ENCODE measurements around the gene MRPL37. TPM values are rescaled to one million over a fixed set of nuclear protein-coding genes. Genes with fewer than 3 reads are reported as not detected.
A peak's percentile ranks its signal among the peaks of the same experiment; 100 is the strongest.
"Not testable (repeated sequence)": the region's sequence is repeated elsewhere in the genome, so short reads cannot be mapped to it uniquely, and the experiment has no call there.

Gene MRPL37
- total RNA-seq, 1 experiment from 2014 or later = 103 TPM

DNA sequence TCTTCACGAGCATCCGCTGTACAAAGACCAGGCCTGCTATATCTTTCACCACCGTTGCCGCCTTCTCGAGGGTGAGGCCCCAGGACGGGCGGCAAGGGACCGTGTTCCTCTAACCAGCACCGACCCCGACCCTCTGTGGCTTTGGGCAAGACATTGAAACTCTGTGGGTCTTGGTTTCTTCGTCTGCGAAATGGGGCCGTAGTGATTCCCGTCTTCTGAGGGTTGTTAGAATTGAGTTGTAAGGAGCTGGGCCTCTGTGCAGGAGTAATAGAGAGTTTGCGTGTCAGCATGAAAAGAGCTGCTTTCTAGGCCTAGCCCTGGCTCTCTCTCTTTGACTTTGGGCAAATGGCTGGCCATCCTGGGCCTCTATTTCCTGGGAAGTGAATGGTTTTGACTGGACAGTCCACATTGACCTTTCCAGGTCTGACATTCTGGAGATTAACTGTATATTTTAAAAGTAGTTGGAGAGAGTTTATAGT lies 591 bp downstream of the MRPL37 start:
- DNase-seq (ENCODE audit: low read depth, low spot score) = no peak
- in situ Hi-C loops (cut with HindIII; ENCODE audit: low pct_unique_long_range_greater_than_20kb, low sequenced_read_pairs) = no loop called here

DNA sequence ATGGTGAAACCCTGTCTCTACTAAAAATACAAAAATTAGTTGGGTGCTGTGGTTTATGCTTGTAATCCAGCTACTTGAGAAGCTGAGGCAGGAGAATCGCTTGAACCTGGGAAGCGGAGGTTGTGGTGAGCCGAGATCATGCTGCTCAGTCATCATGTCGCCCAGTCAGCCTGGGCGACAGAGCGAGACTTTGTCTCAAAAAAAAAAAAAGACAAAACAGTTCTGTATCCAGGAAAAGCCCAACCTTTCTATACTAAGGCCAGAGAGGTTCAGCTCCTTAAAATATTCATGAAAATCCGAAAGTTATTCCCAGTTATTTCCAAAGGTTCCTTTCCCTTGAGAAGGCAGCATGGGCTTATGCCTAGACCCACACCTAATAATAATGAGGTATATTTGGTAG lies 4.2 kb downstream of the MRPL37 start:
- DNase-seq (ENCODE audit: low read depth, low spot score) = no peak
- in situ Hi-C loops (cut with HindIII; ENCODE audit: low pct_unique_long_range_greater_than_20kb, low sequenced_read_pairs) = no loop called here

DNA sequence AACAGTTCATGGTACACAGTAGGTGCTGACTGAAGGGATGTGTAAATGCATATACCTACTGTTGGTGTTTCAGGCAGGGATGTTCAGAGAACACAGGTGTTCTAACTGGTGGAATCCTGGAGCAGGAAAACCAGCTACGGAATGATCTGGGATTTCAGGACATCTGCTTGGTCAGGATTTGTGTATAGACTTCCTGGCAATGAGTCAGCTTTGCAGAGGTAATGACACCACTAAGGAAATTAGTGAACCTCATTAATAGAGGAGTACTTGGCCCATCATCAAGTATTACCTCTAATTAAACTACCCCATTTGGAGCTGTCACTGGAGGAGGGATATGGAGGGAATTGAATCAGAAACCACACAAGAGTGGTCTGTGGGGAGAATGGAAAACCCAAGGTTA lies 7.3 kb downstream of the MRPL37 start:
- in situ Hi-C loops (cut with HindIII; ENCODE audit: low pct_unique_long_range_greater_than_20kb, low sequenced_read_pairs) = no loop called here
- DNase-seq (ENCODE audit: low read depth, low spot score) = no peak

DNA sequence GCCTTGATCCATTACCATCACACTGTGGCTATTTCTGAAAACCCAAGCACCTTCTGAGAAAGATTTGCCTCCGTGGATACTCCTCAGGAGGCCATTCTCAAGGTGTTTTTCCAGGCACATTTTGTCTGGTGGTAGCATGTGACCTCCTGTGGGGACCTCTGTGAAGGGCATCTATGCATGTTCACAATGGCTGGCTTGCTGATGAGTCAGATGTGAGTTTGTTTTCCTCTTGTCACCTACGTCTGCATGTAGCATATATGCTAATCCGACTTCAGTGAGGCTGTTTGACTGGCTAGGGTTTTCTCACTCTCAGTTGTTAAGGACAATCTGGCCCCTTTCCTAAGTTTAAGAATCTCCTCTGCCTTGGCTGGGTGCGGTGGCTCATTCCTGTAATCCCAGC lies 7.9 kb downstream of the MRPL37 start:
- in situ Hi-C loops (cut with HindIII; ENCODE audit: low pct_unique_long_range_greater_than_20kb, low sequenced_read_pairs); DNase-seq (ENCODE audit: low read depth, low spot score): not testable (repeated sequence)

DNA sequence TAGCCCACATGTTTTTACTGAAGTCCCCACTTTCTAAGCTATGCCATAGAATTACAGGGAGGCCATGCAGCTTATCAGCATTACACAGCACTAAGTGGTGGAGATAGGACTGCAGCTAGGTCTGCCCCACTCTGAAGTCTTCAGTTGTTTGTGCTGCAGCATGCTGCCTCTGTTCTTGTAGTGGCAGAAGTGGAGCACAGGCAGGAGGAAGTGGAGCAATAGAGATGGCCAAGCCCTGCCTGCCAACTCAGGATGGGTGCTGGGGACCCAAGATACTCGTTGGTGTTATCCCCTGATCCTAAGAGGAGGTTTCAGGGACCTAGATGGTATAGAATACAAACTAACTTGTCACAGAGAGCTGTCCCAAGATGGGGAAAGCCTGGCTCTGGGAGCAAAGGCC lies 12.9 kb downstream of the MRPL37 start:
- in situ Hi-C loops (cut with HindIII; ENCODE audit: low pct_unique_long_range_greater_than_20kb, low sequenced_read_pairs) = no loop called here

DNA sequence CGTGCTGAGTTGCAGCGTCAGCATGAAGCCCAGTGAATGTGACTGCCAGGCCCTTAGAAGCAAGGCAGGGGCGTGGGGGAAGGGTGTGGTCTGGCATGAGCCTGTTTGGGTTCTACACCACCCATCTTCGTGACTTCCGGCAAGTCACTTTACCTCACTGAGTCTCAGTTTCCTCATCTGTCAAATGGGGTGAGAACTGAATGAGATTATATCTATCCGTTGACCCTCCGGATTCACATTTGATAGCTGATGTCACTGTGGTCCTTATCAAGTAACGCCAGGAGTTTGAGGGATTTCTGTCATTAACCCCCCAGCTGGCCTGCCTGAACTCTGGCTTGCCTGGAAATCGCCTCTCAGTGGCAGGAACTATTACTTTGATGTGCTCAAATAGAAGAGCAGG lies 15.6 kb downstream of the MRPL37 start:
- DNase-seq (ENCODE audit: low read depth, low spot score) = no peak
- in situ Hi-C loops (cut with HindIII; ENCODE audit: low pct_unique_long_range_greater_than_20kb, low sequenced_read_pairs) = no loop called here

More for the DNA sequence above, 12.9 kb downstream of the MRPL37 start:
- DNase-seq (ENCODE audit: low read depth, low spot score) = no peak

DNA sequence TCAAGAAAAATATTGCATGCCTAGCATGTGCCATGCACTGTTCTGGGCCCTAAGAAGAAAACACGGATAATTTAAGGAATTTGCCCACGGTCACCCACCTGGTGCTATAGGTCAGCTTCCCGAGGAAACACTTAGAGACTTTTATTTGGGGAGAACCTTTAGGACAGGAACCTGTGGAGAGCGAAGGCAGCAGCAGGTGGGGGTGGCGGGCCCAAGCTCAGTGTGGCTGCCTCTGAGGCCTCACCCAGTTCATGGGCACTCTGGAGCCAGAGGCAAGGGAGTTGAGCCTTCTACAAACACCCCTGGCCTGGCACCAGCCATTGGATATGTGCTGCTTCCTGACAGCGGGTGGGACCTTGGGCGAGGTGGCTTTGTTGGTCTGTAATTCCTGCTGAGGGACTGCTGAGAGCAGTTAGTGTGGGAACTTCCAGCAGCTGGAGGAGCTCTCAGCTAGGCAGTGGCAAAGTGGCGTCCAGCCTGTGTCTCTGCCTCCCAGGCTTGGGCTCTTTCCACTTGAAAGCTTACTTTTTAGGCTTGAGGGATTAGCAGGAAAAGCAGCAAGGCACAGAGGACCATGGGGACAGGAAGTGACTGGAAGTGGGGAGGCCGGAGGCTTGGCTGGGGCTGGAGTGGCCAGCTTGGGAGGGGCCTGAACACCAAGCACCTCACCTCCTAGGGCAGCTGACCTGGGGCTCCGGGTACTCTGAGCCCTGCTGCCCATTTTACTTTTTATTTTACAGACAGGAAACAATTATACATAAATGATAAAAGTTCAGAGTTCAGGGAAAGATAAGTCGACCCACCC lies 19.1 kb downstream of the MRPL37 start:
- in situ Hi-C loops (cut with HindIII; ENCODE audit: low pct_unique_long_range_greater_than_20kb, low sequenced_read_pairs) = no loop called here
- no peak for DNase-seq (ENCODE audit: low read depth, low spot score)

DNA sequence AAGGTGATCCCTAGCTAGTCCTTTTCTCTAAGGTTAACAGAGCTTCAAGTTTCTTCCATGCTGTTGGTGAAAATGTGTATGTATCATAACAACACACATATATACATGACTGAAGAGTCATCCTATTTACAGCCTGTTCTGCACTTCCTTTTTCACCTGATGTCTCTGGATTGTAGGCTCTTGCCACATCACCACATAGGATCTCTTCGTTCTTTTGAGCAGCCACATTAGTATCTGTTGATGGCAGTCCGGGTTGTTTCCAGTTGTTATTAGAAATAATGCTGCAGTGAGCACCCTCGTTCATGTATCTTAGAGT lies 19.7 kb downstream of the MRPL37 start:
- in situ Hi-C loops (cut with HindIII; ENCODE audit: low pct_unique_long_range_greater_than_20kb, low sequenced_read_pairs) = no loop called here
- DNase-seq (ENCODE audit: low read depth, low spot score) = no peak

DNA sequence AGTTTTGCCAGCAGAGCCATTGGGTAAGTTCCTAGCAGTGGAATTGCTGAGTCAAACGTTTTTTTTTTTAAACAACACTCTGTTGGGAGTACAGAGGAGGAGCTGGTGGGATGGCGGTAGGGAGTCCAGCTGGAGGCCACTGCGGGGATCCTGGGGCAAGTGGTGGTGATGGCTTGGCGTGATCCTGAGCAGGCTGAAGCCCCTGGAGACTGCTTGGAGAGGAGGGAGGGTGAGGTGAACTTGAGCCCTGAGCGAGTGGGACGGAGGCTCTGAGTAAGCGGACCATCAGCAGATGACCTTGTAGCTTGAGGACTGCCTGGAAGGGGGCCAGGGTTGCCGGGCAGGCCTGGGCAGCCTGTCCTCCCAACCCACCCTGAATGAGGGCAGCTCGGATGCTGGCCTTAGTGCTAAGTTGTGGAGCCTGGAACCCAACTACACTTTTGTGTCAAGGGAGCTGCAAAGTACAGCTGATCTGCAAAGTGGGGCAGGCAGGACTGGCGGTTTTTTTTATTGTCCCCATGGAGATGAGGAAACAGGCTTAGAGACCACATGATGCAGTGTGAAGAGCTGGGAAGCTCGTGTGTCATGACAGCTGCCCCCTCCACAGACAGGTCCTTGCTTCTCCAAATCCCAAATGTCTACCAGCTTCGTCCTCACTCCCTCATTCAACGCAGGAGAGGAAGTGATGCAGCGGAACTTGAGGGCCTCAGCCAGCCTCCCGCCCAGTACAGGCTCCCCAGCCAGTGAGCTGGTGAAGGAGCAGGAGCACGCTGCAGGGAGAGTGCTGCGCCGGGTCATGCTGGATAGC lies 20.2 kb downstream of the MRPL37 start:
- in situ Hi-C loops (cut with HindIII; ENCODE audit: low pct_unique_long_range_greater_than_20kb, low sequenced_read_pairs) = no loop called here

DNA sequence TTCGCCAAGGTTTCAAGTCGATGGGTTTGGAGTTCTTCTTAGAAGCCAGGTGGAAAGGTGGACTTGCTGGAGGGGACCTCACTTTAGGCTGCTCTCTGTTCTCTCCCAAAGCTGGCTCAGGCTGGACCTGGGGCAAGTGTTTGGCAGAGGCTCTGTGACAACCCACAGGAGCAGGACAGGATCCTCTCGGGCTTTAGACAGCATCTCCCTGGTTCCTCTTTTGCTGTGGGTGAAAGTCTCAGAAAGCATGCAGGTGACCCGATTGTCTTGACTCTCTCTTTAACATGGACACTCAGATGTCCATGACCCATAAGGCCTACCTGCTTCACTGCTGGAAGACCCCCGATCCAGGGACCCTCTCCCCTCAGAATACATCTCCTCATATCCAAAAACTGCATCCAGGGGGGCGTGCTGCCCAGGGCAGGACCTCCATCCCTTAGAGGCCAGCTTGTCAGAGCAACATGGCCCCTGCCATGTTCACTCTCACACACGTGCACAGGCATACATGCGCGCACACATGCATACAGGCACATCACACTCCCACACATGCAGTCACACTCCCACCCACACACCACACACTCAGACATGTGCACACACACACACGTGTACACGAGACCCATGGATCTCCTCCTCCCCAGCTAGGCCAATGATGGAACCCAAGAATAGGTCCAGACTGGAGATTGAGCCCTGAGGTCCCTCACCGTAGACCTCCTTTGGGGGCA lies 21.3 kb downstream of the MRPL37 start:
- DNase-seq (ENCODE audit: low read depth, low spot score) = no peak
- in situ Hi-C loops (cut with HindIII; ENCODE audit: low pct_unique_long_range_greater_than_20kb, low sequenced_read_pairs) = no loop called here

More for the DNA sequence above, 20.2 kb downstream of the MRPL37 start:
- no peak for DNase-seq (ENCODE audit: low read depth, low spot score)

DNA sequence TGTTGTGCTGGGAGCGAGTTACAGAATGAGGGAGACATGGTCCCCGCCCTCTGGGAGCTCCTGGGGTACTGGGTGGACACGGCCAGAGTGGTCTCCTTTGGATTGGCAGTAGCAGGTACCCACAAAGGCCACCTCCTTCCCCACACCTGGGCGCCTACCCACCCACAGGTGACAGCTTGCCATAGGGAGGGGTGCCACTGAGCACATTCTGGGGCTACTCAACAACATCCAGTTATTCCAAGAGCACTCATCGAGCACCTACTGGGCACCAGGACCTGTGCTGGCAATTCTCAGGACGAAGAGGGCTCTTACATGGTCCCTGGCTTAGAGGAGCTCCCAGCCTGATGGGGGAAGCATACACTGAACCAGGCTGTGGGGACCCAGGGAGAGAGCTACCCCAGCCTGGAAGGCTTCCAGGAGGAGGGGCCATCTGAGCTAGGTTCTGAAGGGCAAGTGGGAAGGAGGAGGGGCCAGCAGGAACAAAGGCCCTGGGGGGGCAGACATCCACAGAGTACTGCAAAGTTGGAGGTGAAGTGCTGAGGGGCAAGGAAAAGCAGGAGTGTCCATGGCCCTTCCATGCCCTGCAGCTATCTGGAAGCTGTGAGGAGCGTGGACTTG lies 22.0 kb downstream of the MRPL37 start:
- in situ Hi-C loops (cut with HindIII; ENCODE audit: low pct_unique_long_range_greater_than_20kb, low sequenced_read_pairs) = no loop called here
- no peak for DNase-seq (ENCODE audit: low read depth, low spot score)

DNA sequence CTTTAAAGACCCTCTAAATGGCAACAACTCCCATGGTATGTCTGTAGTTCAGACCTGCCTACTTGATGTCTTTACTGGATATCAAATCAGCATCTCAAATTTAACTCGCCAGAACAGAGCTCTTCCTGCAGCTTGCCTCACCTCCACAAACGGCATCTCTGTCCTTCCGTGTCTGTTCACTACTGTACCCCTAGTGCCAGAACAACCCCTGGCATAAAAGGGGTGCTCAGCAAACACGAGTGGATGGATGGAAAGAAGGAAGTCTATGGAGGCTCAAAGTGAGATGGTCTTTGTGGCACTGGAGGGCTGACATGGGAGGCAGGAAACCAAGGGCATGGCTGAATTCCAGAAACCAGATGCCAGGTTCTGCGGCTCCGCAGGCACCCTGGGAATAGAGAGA lies 22.7 kb downstream of the MRPL37 start:
- in situ Hi-C loops (cut with HindIII; ENCODE audit: low pct_unique_long_range_greater_than_20kb, low sequenced_read_pairs) = no loop called here

DNA sequence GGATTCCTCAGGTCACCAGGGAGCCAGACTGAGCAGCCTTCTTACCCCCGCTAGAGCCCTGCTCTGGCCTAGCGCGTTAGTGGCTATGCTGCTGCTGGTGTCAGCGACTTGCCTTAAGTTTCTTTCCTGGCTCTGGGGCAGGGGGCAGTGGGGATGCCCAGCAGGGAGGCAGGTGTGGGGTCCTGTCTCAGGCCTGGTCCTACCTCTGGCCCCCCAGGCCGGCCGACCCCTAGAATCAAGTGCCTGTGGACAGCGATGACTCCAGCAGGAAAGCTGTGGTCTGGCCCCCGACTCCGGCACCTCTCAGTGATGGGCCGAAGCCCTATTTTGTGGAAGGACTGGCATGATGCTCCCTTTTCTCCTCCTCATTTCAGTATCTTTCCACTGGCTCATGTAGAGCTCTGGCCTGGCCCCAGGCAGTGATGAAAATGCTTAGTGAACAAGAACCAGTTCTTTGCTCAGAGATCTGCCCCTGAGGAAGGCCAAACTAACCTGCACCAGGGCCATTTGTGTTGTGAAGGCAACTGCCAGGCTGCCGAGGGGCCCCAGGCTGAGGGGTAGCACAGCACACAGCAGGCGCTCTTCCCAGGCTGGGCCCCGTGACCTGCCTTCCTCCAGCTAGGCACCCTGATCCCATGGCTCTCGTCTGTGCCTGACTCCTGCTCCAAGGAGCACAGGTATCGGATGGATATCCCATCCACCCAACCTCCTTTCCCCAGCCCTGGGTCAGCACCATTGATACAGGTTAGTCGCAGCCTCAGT lies 23.7 kb downstream of the MRPL37 start:
- in situ Hi-C loops (cut with HindIII; ENCODE audit: low pct_unique_long_range_greater_than_20kb, low sequenced_read_pairs) = no loop called here
- no peak for DNase-seq (ENCODE audit: low read depth, low spot score)

More for the DNA sequence above, 22.7 kb downstream of the MRPL37 start:
- no peak for DNase-seq (ENCODE audit: low read depth, low spot score)

DNA sequence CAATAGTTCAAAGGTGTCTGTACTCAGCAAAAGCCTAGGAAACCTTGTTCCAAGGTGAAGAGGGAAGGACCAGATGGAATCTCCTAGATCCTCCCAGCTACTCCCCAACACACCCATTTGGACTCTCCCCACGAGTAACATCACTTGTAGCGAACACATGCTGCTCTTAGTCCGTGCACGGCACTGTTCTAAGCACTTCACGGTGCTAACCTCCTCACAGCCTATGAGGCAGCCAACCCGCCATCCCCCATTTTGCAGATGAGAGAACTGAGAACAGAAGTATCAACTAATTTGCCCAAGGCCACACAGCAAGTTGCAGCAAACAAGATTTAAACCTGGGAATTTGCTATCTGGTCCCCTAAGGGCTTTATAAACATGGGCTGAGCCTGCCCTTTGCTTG lies 24.3 kb downstream of the MRPL37 start:
- in situ Hi-C loops (cut with HindIII; ENCODE audit: low pct_unique_long_range_greater_than_20kb, low sequenced_read_pairs) = no loop called here
- DNase-seq (ENCODE audit: low read depth, low spot score) = no peak

DNA sequence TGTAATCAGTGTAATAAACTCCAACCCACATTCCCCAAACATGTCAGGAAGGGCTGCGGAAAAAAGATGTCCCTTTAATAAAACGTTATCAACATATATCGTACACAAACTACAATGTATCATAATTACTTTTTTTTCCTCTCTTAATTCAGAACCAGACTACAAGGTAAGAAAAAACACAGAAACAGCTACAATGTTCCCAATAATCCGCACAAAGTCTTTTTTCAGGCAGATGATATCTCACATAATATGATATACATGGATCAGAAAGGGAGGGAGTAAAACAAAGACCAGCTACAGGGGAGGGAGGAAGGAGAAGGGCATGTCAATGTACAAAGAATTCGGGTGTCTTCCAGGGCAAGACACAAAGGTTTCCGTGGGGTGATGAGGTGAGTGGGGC lies 25.4 kb downstream of the MRPL37 start:
- in situ Hi-C loops (cut with HindIII; ENCODE audit: low pct_unique_long_range_greater_than_20kb, low sequenced_read_pairs) = no loop called here
- DNase-seq (ENCODE audit: low read depth, low spot score) = no peak

DNA sequence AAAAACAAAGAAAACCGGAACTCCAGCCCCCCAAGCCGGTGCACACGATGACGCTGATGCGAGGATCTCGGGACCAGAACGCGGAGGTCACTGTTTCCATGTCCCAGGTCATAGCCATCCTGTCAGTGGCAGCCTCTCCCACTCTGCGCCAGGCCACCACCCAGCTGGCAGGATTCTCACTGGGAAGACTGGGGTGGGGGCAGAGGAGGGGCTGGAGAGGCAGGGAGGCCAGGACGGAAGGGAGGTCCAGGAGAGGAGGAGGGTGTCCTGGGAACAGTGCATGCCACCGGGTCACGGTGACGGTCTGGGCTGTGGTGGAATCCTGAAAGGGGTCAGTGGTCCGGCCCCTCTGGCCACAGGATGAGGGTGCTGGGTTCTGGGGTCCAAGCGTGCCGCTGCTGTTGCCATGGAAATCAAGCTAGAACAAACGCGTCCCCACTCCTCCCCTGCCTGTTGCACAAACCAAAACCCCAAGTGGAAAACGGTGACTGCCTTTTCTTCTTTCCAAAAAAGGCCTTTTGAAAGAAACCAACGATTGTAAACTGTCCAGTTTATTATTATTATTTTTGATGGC lies 26.1 kb downstream of the MRPL37 start:
- in situ Hi-C loops (cut with HindIII; ENCODE audit: low pct_unique_long_range_greater_than_20kb, low sequenced_read_pairs) = no loop called here
- no peak for DNase-seq (ENCODE audit: low read depth, low spot score)

DNA sequence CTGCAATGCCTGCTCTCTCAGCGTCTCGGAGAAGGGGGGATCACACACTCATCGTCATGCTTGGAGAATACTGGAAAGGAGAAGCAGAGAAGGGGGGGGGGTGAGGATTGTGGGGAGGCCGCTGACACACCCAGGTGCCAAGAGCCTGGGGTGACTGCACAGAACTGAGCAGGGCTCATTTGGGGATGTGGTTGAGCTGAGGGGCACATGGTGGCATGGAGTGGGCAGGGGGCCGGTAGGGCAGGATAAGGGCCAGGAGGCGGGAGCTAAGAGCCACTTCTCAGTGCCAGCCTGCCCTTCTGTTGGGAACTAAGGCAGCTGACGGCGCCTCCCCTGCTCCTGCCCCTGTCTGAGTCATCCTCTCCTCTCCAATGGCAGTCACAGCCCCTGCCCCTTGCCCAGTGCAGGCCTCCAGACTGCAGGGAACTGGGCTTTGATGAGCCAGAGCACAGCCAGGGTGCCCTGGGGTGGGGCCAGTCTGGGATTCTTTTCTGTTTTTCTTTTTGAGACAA lies 27.2 kb downstream of the MRPL37 start:
- peak; percentile 22 for DNase-seq (ENCODE audit: low read depth, low spot score)
- in situ Hi-C loops (cut with HindIII; ENCODE audit: low pct_unique_long_range_greater_than_20kb, low sequenced_read_pairs) = no loop called here

Measured in SK-MEL-5 (cell line).